GM21423 (cell line): ENCODE measurements around the gene DCDC2B.

Experiments
- ATAC-seq: cut with Tn5 transposase; IDR thresholded peaks from one replicate; pipeline ENCODE4 v1.9.1; 2021; ENCODE audit warnings: mild to moderate bottlenecking, moderate library complexity; ENCODE audit not compliant: unreplicated experiment

DCDC2B gene

GRCh38 chr1:32221980-32222755, 13.3 kb downstream of the DCDC2B start, which contains the start of the genes EIF3I and TMEM234:
Gene EIF3I (plus strand): TSS chr1:32222407. CDS start chr1:32222442, 35 bp downstream.
Gene TMEM234 (minus strand): TSS chr1:32222353. CDS start chr1:32222322, 31 bp downstream.
- ATAC-seq: peak; percentile 95

- ATAC-seq: no peak
Observed at GRCh38 chr1:32223683-32224082, 14.8 kb downstream of the DCDC2B start.

- ATAC-seq: no peak
Observed at GRCh38 chr1:32224285-32224684, 15.4 kb downstream of the DCDC2B start.

- no peak for ATAC-seq
Observed at GRCh38 chr1:32228771-32229170, 19.9 kb downstream of the DCDC2B start.

GRCh38 chr1:32231843-32232432, 23.0 kb downstream of the DCDC2B start:
- no peak for ATAC-seq

- no peak for ATAC-seq
Observed at GRCh38 chr1:32232558-32233304, 23.8 kb downstream of the DCDC2B start.

- no peak for ATAC-seq
Observed at GRCh38 chr1:32234792-32235191, 25.9 kb downstream of the DCDC2B start.

- no peak for ATAC-seq
Observed at GRCh38 chr1:32239337-32239736, 30.4 kb downstream of the DCDC2B start.

GRCh38 chr1:32239790-32240139, 30.9 kb downstream of the DCDC2B start:
- no peak for ATAC-seq

GRCh38 chr1:32240140-32240951, 31.5 kb downstream of the DCDC2B start:
- peak; percentile 54 for ATAC-seq

GRCh38 chr1:32241001-32241763, 32.3 kb downstream of the DCDC2B start:
- peak; percentile 48 for ATAC-seq

GRCh38 chr1:32242341-32242851, 33.5 kb downstream of the DCDC2B start:
- ATAC-seq: no peak

GRCh38 chr1:32246888-32247273, 38.0 kb downstream of the DCDC2B start, which contains the start of gene FAM167B:
Gene FAM167B (plus strand): TSS chr1:32247222. CDS start chr1:32247422, 200 bp downstream.
- no peak for ATAC-seq

- no peak for ATAC-seq
Observed at GRCh38 chr1:32247452-32247851, 38.6 kb downstream of the DCDC2B start.

GRCh38 chr1:32247983-32248889, 39.3 kb downstream of the DCDC2B start:
- peak; percentile 37 for ATAC-seq

- peak; percentile 70 for ATAC-seq
Observed at GRCh38 chr1:32249831-32250525, 41.1 kb downstream of the DCDC2B start.

- peak; percentile 25 for ATAC-seq
Observed at GRCh38 chr1:32250893-32251716, 42.2 kb downstream of the DCDC2B start, which contains the start of gene LCK. Gene LCK (plus strand): TSS chr1:32251265. CDS start chr1:32274330, 23,065 bp downstream.
